OCI-LY1 (cell line): ENCODE data around the gene LRP5.

Experiments
- EZH2 ChIP-seq: fragments of 200-600 bp; sonication (generic), shearing (Covaris generic); IDR thresholded peaks from 2 replicates; pipeline ENCODE4 v1.8.0; 2017; ENCODE audit warnings: borderline replicate concordance, mixed run types, mild to moderate bottlenecking, antibody characterized with exemption, low read length, moderate library complexity, mixed read lengths
- TF ChIP-seq, protein P1 (sequence below): fragments of 200-600 bp; sonication (generic), shearing (Covaris generic); IDR thresholded peaks from 2 replicates; pipeline ENCODE4 v1.5.1; 2017; ENCODE audit warnings: mild to moderate bottlenecking, antibody characterized with exemption, low read length, moderate library complexity, mixed read lengths

GRCh38 chr11:68352591-68352990, 40.2 kb downstream of the LRP5 start:
- TF ChIP-seq, protein P1, sequence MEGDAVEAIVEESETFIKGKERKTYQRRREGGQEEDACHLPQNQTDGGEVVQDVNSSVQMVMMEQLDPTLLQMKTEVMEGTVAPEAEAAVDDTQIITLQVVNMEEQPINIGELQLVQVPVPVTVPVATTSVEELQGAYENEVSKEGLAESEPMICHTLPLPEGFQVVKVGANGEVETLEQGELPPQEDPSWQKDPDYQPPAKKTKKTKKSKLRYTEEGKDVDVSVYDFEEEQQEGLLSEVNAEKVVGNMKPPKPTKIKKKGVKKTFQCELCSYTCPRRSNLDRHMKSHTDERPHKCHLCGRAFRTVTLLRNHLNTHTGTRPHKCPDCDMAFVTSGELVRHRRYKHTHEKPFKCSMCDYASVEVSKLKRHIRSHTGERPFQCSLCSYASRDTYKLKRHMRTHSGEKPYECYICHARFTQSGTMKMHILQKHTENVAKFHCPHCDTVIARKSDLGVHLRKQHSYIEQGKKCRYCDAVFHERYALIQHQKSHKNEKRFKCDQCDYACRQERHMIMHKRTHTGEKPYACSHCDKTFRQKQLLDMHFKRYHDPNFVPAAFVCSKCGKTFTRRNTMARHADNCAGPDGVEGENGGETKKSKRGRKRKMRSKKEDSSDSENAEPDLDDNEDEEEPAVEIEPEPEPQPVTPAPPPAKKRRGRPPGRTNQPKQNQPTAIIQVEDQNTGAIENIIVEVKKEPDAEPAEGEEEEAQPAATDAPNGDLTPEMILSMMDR, result no peak
- no peak for TF ChIP-seq EZH2
